HepG2 (cell line): ENCODE results near the gene TMEM97. TPM values are rescaled to one million over a fixed set of nuclear protein-coding genes. Genes with fewer than 3 reads are reported as not detected.

Experiments used
- HNF1A ChIP-seq, 2 experiments: sonication (generic) in 1 of 2; formaldehyde crosslinking in 1 of 2; IDR thresholded peaks; 2 replicates each; pipeline versions ENCODE4 v1.4.0 to v1.6.1; 2016 to 2020; ENCODE audit warnings: borderline replicate concordance in 1 of 2, low read depth in 1 of 2, mild to moderate bottlenecking in 1 of 2, missing genetic modification reagents in 1 of 2
- IRF2 ChIP-seq: IDR thresholded peaks from 2 replicates; pipeline ENCODE4 v1.6.1; 2018; ENCODE audit warnings: missing genetic modification reagents, missing compliant biosample characterization
- KDM5A ChIP-seq: fragments of 200-600 bp; sonication (generic); IDR thresholded peaks from 2 replicates; pipeline ENCODE4 v1.7.0; 2018; ENCODE audit warnings: antibody characterized with exemption, mild to moderate bottlenecking, low read length, borderline replicate concordance
- KLF15 ChIP-seq: sonication (generic); formaldehyde crosslinking; IDR thresholded peaks from 2 replicates; pipeline ENCODE4 v1.8.1; 2023; ENCODE audit warnings: borderline replicate concordance, mild to moderate bottlenecking, inconsistent platforms, missing genetic modification reagents, mixed read lengths
- MAFF ChIP-seq: IDR thresholded peaks from 2 replicates; pipeline ENCODE4 v1.6.1; 2011; ENCODE audit warnings: low read depth, low read length, improper control_type of control experiment
- ONECUT2 ChIP-seq: sonication (generic); formaldehyde crosslinking; IDR thresholded peaks from 2 replicates; pipeline ENCODE4 v1.4.0; 2020; ENCODE audit warnings: missing genetic modification reagents
- RCOR2 ChIP-seq: IDR thresholded peaks from 2 replicates; pipeline ENCODE4 v1.6.1; 2016; ENCODE audit warnings: missing biosample characterization, missing genetic modification reagents
- RFX1 ChIP-seq: fragments of 450-650 bp; IDR thresholded peaks from 2 replicates; pipeline ENCODE4 v1.6.1; 2017
- RFX5 ChIP-seq: IDR thresholded peaks from 2 replicates; pipeline ENCODE4 v1.6.1; 2011; ENCODE audit warnings: low read depth, low read length, improper control_type of control experiment
- SIN3A ChIP-seq: IDR thresholded peaks from 2 replicates; pipeline ENCODE4 v1.6.1; 2011; ENCODE audit warnings: low read depth, mild to moderate bottlenecking, control low read depth, low read length, borderline replicate concordance
- SMYD3 ChIP-seq: sonication (generic); formaldehyde crosslinking; IDR thresholded peaks from 2 replicates; pipeline ENCODE4 v1.8.1; 2023; ENCODE audit warnings: mild to moderate bottlenecking, missing genetic modification reagents
- ZFP41 ChIP-seq: sonication (generic); formaldehyde crosslinking; IDR thresholded peaks from 2 replicates; pipeline ENCODE4 v1.4.0; 2020; ENCODE audit warnings: mild to moderate bottlenecking, missing genetic modification reagents, borderline replicate concordance
- ZHX2 ChIP-seq, 2 experiments: sonication (generic) in 1 of 2; formaldehyde crosslinking in 1 of 2; IDR thresholded peaks; 2 replicates each; pipeline versions ENCODE4 v1.6.1 to v1.9.0; 2014 to 2022; ENCODE audit warnings: antibody characterized with exemption in 1 of 2, borderline replicate concordance in 1 of 2, inconsistent platforms in 1 of 2, low read depth in 1 of 2, missing genetic modification reagents in 1 of 2
- ZNF136 ChIP-seq: sonication (generic); formaldehyde crosslinking; IDR thresholded peaks from 2 replicates; pipeline ENCODE4 v1.8.1; 2022; ENCODE audit warnings: low read depth, mild to moderate bottlenecking, moderate library complexity, missing genetic modification reagents
- ZNF569 ChIP-seq: sonication (generic); formaldehyde crosslinking; IDR thresholded peaks from 2 replicates; pipeline ENCODE4 v1.5.0; 2020; ENCODE audit warnings: mild to moderate bottlenecking, missing genetic modification reagents, moderate library complexity, borderline replicate concordance
- ZNF749 ChIP-seq: sonication (generic); formaldehyde crosslinking; IDR thresholded peaks from 2 replicates; pipeline ENCODE4 v1.8.0; 2022; ENCODE audit warnings: mild to moderate bottlenecking, missing genetic modification reagents, moderate library complexity, borderline replicate concordance
- polyA plus RNA-seq, 8 experiments: library from polyadenylated mRNA; depleted of rRNA in 3 of 8; stranded (reverse) in 7 of 8; unstranded in 1 of 8; fragments of >200 nt; fragmentation: Illumina TruSeq in 4 of 8; extraction: Trizol in 4 of 8; gene quantifications; 2 replicates each; pipeline versions ENCODE4 v1.2.1 to v1.2.3, GENCODE V29; 2011 to 2016; ENCODE audit warnings: low read depth in 4 of 8, missing spikeins in 1 of 8, mixed read lengths in 1 of 8; ENCODE audit not compliant: insufficient read depth in 1 of 8
- total RNA-seq, 5 experiments: library from RNA; depleted of rRNA; stranded (reverse); fragments of >200 nt; fragmentation: Illumina TruSeq; extraction: Trizol; gene quantifications; 2 replicates each; pipeline ENCODE4 v1.2.3, GENCODE V29; 2016; ENCODE audit warnings: low read depth in 1 of 5

Gene TMEM97
- total and polyA plus RNA-seq, 2 of the 13 experiments (the other 11 are each of a cell fraction or from before 2014, with no cell fraction given): 69.6 to 137 TPM

- TF ChIP-seq HNF1A (IDR thresholded peaks at IDR 0.05; ENCODE audit: low read depth) (no peak), HNF1A (CRISPR knock-in tag; IDR thresholded peaks at IDR 0.05; ENCODE audit: borderline replicate concordance) (no peak; the same call in 1 of the 2 replicates), RFX5 (peak; percentile 61; the same call in 1 of the 2 replicates), ZFP41 (CRISPR knock-in tag) (0 out of 2 replicates have a peak, but pooled peaks have one; percentile 20), ZNF136 (CRISPR knock-in tag) (no peak), ZNF749 (CRISPR knock-in tag) (peak; percentile 96), SIN3A (peak; percentile 89), SMYD3 (CRISPR knock-in tag) (peak; percentile 96), ONECUT2 (CRISPR knock-in tag) (no peak; the same call in 1 of the 2 replicates), MAFF (no peak), ZHX2 (IDR thresholded peaks at IDR 0.05; ENCODE audit: low read depth) (no peak; the same call in 1 of the 2 replicates), ZHX2 (CRISPR knock-in tag; IDR thresholded peaks at IDR 0.05; ENCODE audit: borderline replicate concordance) (0 out of 2 replicates have a peak, but pooled peaks have one; percentile 55), RCOR2 (CRISPR knock-in tag) (no peak), ZNF569 (no peak), KDM5A (peak; percentile 55; the same call in 1 of the 2 replicates), KLF15 (CRISPR knock-in tag) (peak; percentile 94), IRF2 (CRISPR knock-in tag) (peak; percentile 18; the same call in 1 of the 2 replicates), RFX1 (no peak)
These were observed at the start of gene TMEM97 (continued) for GRCh38 chr17:28318759-28319597.
